GM11168 (cell line): Measurements from ENCODE around the gene KCTD1.

Experiments used
- in situ Hi-C: fragments of 300-500 bp; cut with MboI; formaldehyde crosslinking; loops from one replicate; pipeline ENCODE4 v1.12.0; 2022; ENCODE audit warnings: low sequenced_read_pairs; ENCODE audit not compliant: unreplicated experiment

Gene KCTD1

GRCh38 chr18:26550998-26551694 is 2.8 kb upstream of the KCTD1 start:
- in situ Hi-C loops: no loop called here

- in situ Hi-C loops: no loop called here
Measured at GRCh38 chr18:26549263-26550094, 1.1 kb upstream of the KCTD1 start.

- in situ Hi-C loops: no loop called here
Measured at GRCh38 chr18:26547646-26548414, 523 bp downstream of the KCTD1 start.

- in situ Hi-C loops: no loop called here
Measured at GRCh38 chr18:26546875-26547645, 1.3 kb downstream of the KCTD1 start.

GRCh38 chr18:26546170-26546874 is 2.0 kb downstream of the KCTD1 start:
- in situ Hi-C loops: no loop called here

- in situ Hi-C loops: no loop called here
Measured at GRCh38 chr18:26545335-26546123, 2.8 kb downstream of the KCTD1 start.

- in situ Hi-C loops: no loop called here
Measured at GRCh38 chr18:26544451-26544850, 3.9 kb downstream of the KCTD1 start.

- in situ Hi-C loops: no loop called here
Measured at GRCh38 chr18:26543373-26543772, 5.0 kb downstream of the KCTD1 start.

- in situ Hi-C loops: no loop called here
Measured at GRCh38 chr18:26540043-26540628, 8.2 kb downstream of the KCTD1 start.

GRCh38 chr18:26538524-26538923 is 9.8 kb downstream of the KCTD1 start:
- in situ Hi-C loops: no loop called here

- in situ Hi-C loops: no loop called here
Measured at GRCh38 chr18:26536664-26537063, 11.7 kb downstream of the KCTD1 start.

- in situ Hi-C loops: no loop called here
Measured at GRCh38 chr18:26536032-26536431, 12.3 kb downstream of the KCTD1 start.

GRCh38 chr18:26535630-26536029 is 12.7 kb downstream of the KCTD1 start:
- in situ Hi-C loops: no loop called here

- in situ Hi-C loops: no loop called here
Measured at GRCh38 chr18:26532367-26533340, 15.7 kb downstream of the KCTD1 start.

- in situ Hi-C loops: no loop called here
Measured at GRCh38 chr18:26531605-26532298, 16.6 kb downstream of the KCTD1 start.

- in situ Hi-C loops: no loop called here
Measured at GRCh38 chr18:26526966-26527234, 21.5 kb downstream of the KCTD1 start.
